Measurements from ENCODE around the gene GGA1. TPM values are rescaled to one million over a fixed set of nuclear protein-coding genes. Genes with fewer than 3 reads are reported as not detected.

Gene GGA1
- total RNA-seq, 1 donor from 2014 or later = 43.1 TPM

GRCh38 chr22:37681556-37682049 lies 73.0 kb downstream of the GGA1 start:
- peaks cover 17% of the 10 kb centered on the region for H3K36me3 ChIP-seq (ENCODE audit: insufficient read depth, low read length)
- Mint-ChIP-seq H3K4me3 (ENCODE audit: unreplicated experiment) (no peak overlapping the region), H3K4me1 (ENCODE audit: low read depth, unreplicated experiment) (peaks cover 12% of the 10 kb centered on the region), H3K36me3 (ENCODE audit: low read depth, unreplicated experiment) (peaks cover 2% of the 10 kb centered on the region), H3K9me3 (ENCODE audit: unreplicated experiment) (no peaks in the 10 kb centered on the region), H3K27me3 (ENCODE audit: low read depth, unreplicated experiment) (no peaks in the 10 kb centered on the region), H3K27ac (ENCODE audit: unreplicated experiment) (no peak overlapping the region)
- peaks cover 20% of the 10 kb centered on the region for H3K79me2 ChIP-seq (ENCODE audit: insufficient read depth, low read length)
- FAIRE-seq (peak; percentile 23), DNase-seq (ENCODE audit: low read depth) (peak; percentile 49)
- no peak overlapping the region for H2AFZ ChIP-seq (ENCODE audit: low read depth, low read length)
- no peak overlapping the region for H3K27ac ChIP-seq (ENCODE audit: low read depth, low read length)
- H4K20me1 ChIP-seq (ENCODE audit: insufficient read depth, low read length) = peaks cover 45% of the 10 kb centered on the region
- H3K4me1 ChIP-seq (ENCODE audit: insufficient read depth, low read length) = peaks cover 20% of the 10 kb centered on the region
- H3K4me3 ChIP-seq (ENCODE audit: insufficient read depth, low read depth, low read length) = no peak overlapping the region
- TF ChIP-seq EZH2 (IDR thresholded peaks at IDR 0.05; ENCODE audit: insufficient read depth, low read length) = no peak
- TF ChIP-seq, protein P1, sequence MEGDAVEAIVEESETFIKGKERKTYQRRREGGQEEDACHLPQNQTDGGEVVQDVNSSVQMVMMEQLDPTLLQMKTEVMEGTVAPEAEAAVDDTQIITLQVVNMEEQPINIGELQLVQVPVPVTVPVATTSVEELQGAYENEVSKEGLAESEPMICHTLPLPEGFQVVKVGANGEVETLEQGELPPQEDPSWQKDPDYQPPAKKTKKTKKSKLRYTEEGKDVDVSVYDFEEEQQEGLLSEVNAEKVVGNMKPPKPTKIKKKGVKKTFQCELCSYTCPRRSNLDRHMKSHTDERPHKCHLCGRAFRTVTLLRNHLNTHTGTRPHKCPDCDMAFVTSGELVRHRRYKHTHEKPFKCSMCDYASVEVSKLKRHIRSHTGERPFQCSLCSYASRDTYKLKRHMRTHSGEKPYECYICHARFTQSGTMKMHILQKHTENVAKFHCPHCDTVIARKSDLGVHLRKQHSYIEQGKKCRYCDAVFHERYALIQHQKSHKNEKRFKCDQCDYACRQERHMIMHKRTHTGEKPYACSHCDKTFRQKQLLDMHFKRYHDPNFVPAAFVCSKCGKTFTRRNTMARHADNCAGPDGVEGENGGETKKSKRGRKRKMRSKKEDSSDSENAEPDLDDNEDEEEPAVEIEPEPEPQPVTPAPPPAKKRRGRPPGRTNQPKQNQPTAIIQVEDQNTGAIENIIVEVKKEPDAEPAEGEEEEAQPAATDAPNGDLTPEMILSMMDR (IDR thresholded peaks at IDR 0.05; ENCODE audit: insufficient read depth, low read depth, low read length) = peak; percentile 88
- H3K9ac ChIP-seq (ENCODE audit: low read length) = no peak overlapping the region
- H3K27me3 ChIP-seq (ENCODE audit: insufficient read depth, low read length) = no peaks in the 10 kb centered on the region
- peak overlapping the region; percentile 3 for H3K4me2 ChIP-seq (ENCODE audit: low read length)
- H3K9me3 ChIP-seq (ENCODE audit: insufficient read depth, low read depth, low read length) = no peaks in the 10 kb centered on the region

Other genes starting within 250 kb of the GGA1 start
- 2.8 and 3.0 TPM in 2 replicates for gene ELFN2, start 181.4 kb upstream of the GGA1 start, total RNA-seq
- 0.87 and 1.4 TPM in 2 replicates for gene MFNG, start 122.5 kb upstream of the GGA1 start, total RNA-seq
- 19.7 and 22.6 TPM in 2 replicates for gene CARD10, start 89.4 kb upstream of the GGA1 start, total RNA-seq
- 106 and 109 TPM in 2 replicates for gene CDC42EP1, start 48.4 kb upstream of the GGA1 start, total RNA-seq
- not detected in 2 replicates for gene LGALS2, start 28.7 kb upstream of the GGA1 start, total RNA-seq
- gene SH3BP1, start 30.8 kb downstream of the GGA1 start, total RNA-seq = 26.5 and 31.6 TPM in 2 replicates
- gene PDXP, start 49.9 kb downstream of the GGA1 start, total RNA-seq = 18.9 and 22.4 TPM in 2 replicates
- gene LGALS1, start 66.8 kb downstream of the GGA1 start, total RNA-seq = 240 and 260 TPM in 2 replicates
- 17.9 and 18.1 TPM in 2 replicates for gene NOL12, start 77.5 kb downstream of the GGA1 start, total RNA-seq
- 40.6 and 41.5 TPM in 2 replicates for gene TRIOBP, start 88.2 kb downstream of the GGA1 start, total RNA-seq
- 12.8 and 14.3 TPM in 2 replicates for gene GCAT, start 199.1 kb downstream of the GGA1 start, total RNA-seq
- gene GALR3, start 214.5 kb downstream of the GGA1 start, total RNA-seq = not detected in 2 replicates
- 19.9 and 21.5 TPM in 2 replicates for gene ANKRD54, start 235.5 kb downstream of the GGA1 start, total RNA-seq
- 294 and 323 TPM in 2 replicates for gene EIF3L, start 240.6 kb downstream of the GGA1 start, total RNA-seq

Measured in astrocyte (in vitro differentiated cells and primary cell).